HG02973 (cell line): ENCODE results near the gene NEU1.

Experiments used
- ATAC-seq: cut with Tn5 transposase; IDR thresholded peaks from one replicate; pipeline ENCODE4 v1.9.1; 2021; ENCODE audit warnings: moderate library complexity; ENCODE audit not compliant: unreplicated experiment

NEU1 gene

GRCh38 chr6:31896856-31897611 lies 34.4 kb upstream of the NEU1 start:
- no peak for ATAC-seq

GRCh38 chr6:31896493-31896855 lies 33.9 kb upstream of the NEU1 start:
- ATAC-seq: no peak

- no peak for ATAC-seq
Measured at GRCh38 chr6:31892821-31893220, 30.2 kb upstream of the NEU1 start.

GRCh38 chr6:31889331-31889972 lies 26.8 kb upstream of the NEU1 start:
- no peak for ATAC-seq

DNA sequence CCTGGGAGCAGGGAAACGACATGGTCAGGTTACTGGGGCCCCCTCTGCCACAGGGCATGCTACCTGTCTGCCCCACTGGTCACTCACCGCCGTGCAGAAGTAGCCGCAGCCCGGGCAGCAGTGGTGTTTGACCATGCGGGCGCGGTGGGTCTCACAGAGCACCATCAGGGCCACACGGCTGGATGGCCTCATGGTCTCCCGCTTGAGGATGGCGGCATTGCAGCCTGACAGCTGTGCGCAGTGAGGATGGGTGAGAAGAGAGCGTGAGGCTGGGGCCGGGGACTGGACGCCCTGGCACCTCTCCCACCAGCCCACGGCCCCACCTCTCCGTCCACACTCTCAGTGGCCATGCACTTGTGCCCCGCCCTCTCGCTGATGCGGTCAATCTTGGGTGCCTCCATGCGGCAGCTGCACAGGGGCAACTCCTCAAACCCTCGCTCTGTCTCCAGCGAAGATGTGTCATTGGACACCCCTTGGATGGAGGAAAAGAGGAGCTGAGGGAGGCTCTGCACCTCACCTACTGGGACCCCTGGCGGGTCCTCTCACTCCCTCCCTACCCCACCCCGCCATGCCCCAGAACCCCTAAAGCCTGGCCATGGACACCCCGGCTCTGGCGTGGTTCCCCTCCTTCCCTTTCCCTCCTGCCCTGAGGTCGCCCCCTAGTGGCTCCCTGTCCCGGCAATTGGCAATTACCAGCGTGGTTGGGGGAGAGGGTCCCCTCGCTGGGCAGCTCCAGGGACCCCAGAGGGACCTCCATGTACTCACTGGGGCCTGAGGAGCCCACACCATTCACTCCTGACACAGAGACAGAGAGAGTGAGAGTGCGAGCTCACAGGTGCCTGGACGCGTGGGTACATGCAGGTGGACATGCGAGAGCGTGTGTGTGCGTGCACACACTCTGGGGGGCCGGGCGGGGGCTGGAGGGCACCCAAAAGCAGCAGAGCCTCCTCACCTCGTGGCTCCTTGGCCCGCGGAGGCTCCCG lies 25.9 kb upstream of the NEU1 start:
- no peak for ATAC-seq

DNA sequence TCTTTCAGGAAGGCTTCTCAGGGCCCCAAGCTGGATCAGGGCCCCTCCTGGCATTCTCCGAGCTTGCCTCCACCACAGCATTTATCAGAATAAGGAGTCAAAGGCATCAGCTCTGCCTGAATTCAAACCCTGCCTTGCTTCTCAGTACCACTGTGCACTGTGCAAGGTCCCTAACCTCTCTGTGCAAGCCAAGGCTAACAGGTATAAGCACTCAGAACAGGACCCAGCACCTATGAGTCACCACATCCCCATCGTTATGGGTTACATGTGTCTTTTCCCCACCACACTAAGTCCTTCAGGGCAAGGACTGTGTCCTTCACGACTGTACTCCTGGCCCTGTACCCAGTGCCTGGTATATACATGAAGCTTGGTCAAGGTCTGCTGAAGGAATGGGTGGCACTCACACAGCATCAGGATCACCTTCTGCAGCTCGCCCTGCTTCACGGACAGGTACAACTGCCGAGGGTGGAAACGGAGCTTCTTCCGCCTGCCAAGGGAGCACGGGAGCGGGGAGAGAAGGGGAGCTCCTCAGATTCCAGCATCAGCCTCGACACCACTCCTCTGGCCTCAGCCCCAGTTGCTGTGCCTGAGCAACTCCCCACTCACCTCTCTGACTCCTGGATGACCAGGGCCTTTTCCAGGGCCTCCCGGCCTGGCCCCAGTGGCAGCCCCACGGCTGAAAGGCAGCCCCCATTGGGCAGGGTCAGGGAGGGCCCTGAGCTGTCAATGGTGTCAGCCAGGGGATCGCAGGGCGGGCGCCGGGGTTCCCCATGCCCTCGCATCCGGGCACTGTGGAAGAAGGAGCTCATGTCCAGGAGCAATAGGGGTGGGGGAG lies 24.8 kb upstream of the NEU1 start:
- ATAC-seq: no peak

DNA sequence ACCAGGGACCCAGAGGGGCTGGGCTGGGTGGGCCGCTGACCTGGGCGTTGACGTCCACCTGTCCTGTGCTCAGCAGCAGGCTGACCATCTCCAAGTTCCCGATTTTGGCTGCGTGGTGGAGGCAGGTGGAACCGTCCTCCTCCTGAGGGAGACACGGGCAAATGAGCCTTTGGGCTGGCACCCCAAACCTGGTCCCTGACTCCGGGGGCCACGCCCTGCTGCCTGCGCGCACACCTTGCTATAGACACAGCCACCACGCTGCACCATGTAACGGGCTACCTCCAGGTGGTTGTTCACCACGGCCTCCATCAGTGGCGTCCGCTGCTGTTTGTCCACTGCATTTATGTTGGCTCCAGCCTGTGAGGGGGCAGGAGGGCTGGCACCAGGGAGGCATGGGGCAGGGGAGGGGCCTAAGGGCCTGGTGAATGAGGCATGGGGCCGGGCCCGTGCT lies 23.9 kb upstream of the NEU1 start:
- no peak for ATAC-seq

- no peak for ATAC-seq
Measured at GRCh38 chr6:31884528-31885035, 22.0 kb upstream of the NEU1 start.

DNA sequence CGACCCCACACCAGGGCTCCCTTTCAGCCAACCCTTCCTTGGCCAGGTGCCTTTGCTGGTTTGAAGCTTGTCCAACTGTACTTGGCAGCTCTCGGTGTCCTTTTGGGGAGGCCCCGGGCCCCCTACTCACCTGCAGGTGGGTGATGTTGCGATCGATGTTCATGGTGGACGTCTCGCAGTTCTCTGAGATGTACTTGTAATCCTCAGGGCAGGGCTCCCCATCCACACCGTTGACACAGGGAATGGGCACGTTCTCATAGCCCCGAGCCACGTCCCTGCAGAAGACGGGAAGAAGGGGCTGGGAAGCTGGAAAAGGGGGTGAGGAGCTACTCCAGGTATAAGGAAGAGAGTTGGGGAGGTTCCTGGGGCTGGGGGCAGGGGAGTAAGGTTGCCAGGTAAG lies 21.1 kb upstream of the NEU1 start:
- no peak for ATAC-seq

DNA sequence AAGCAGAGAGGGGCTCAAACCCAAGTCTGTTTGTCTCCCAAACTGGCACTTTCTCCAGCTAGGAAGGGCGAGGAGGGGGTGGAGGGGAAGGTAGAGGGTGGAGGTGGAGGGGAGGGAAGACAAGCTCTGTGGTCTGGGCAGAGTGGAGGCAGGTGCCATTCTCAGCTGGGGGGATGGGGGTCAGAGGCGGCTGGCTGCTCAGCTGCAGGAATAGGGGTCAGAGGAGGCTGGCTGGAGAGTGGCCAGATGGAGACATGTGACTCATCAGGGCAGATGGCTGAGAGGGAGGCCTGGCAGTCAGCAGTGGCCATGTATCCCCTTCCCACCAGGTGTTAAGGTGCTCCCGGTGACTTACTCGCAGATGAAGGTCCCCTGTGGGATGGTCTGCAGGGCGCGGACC lies 19.7 kb upstream of the NEU1 start:
- no peak for ATAC-seq

- no peak for ATAC-seq
Measured at GRCh38 chr6:31881136-31881859, 18.7 kb upstream of the NEU1 start.

DNA sequence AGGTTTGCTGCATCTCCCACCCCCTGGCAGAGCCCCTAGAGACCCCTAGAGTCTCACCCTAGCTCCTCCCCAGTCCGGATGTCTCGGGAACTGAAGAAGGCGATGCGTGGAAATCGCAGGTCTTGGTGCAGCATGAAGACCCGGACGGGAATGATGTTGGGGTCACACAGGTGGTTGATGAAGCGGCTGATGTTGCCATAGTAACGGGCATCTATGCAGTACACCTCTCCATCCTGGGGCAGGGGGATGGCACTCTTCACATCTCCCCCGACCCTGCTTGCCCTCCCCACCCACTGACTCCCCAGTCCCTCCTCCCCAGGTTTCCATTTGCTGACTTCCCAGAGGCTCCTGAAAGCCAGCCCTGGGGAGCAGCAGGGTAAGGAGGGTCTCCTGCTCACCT lies 18.0 kb upstream of the NEU1 start:
- ATAC-seq: no peak

GRCh38 chr6:31879901-31880300 lies 17.3 kb upstream of the NEU1 start:
- no peak for ATAC-seq

DNA sequence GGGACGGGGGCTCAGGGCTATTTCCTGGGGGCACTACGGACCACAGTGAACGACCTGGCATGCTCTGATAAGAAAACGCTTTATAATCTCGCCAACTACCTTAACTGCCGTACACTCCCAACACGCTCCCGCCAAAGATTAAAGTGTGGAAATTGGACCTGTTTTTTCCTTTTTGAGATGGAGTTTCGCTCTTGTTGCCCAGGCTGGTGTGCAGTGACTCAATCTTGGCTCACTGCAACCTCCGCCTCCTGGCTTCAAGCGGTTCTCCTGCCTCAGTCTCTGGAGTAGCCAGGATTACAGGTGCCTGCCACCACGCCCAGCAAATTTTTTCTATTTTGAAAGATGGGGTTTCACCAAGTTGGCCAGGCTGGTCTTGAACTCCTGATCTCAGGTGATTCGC lies 16.5 kb upstream of the NEU1 start:
- ATAC-seq: no peak

DNA sequence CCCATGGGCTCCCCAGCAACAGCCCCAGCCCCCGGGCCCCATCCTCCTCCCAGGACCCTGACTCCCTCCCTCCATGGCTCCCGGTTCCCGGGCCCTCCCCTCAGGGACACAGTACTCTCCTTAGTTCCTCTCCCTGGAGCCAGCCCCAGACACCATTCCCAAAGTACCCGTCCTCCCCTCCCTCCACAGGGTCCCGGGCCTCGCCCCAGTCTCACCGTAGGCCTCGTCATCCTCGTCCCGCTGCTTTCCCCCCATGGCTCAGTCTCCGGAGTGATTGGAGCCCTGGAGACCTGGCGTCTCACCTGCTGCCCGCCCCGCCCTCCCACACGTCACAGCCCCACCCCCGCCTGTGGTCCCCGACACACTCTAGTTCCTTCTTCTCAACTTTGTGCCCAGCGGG lies 16.1 kb upstream of the NEU1 start, which contains the start of gene SLC44A4:
Gene SLC44A4, minus strand, starts transcription at position 272 of the 400 bp plus-strand sequence. Its CDS starts 17 bp downstream, at position 255.
- no peak for ATAC-seq

DNA sequence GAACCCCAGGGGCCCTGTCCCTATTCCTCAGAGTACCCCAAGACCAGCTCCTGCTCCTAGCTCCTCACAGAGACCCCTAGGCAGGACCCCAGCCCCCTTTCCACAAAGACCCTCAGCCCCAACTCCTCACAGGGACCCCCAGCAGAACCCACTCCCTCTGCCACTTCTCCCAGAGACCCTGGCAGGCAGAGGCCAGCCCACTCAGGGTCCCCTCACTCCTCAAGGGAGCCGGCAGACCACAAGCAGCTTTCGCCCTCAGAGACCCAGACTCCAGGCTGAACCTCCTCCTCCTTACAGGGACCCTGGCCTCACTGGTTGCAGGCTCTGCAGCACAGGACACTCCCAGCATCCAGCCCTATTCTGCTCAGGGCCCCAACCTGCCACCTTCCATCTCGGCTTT lies 15.6 kb upstream of the NEU1 start:
- ATAC-seq: no peak

GRCh38 chr6:31877651-31878161 lies 15.1 kb upstream of the NEU1 start:
- ATAC-seq: no peak

- no peak for ATAC-seq
Measured at GRCh38 chr6:31877125-31877650, 14.6 kb upstream of the NEU1 start.

DNA sequence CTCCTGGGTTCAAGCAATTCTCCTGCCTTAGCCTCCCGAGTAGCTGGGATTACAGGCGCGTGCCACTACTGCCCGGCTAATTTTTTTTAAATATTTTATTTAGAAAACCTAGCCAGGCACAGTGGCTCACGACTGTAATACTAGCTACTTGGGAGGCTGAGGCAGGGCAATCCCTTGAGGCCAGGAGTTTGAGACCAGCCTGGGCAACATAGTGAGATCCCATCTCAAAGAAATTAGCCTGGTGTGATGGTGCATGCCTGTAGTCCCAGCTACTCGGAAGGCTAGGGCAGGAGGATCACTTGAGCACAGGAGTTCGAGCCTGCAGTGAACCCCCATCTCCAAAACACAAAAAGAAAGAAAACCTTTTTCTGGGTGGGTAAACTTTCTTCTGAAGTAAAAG lies 13.7 kb upstream of the NEU1 start:
- no peak for ATAC-seq
